DMS153 (cell line): ENCODE measurements around the gene C5orf15.

ENCODE experiments used
- DNase-seq: peaks from one replicate; lab custom pipeline; 2025; lab: John Stamatoyannopoulos, UW

Gene C5orf15

DNA sequence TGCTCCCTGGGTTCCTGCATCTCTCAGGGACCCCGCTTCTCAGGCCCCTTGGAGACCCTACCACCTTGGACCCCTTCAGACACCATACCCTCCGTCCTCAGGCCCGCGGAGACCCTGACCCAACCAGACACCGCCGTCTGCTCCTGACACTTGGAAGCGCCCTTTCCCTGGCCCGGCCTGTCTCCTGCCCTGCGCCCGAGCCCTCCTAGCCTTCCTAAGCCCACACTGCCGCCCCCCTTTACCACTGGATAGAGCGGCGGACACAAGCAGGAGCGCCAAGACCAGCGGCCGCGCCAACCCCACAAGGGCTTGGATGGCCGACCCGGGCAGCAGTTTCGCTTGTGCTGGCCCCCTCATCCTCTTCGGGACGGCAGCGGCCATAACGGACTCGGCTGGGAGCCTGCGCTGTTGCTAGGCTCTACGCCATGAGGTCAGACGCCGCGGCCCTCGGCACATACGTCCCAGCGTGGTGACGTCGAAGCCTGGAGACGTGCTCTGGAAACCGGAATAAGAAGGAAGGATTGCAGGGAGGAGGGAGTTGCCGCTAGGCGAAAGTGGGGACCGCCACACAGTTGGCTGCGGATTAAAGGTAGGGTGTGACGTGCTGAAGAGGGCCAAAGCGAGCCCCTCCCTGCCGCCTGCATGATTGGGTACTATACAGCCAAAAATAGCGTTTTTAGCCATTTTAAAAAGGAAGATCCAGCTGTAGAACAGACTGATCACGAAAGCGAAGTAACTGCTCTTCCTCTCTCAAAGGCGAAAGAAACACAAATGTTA is at the start of gene C5orf15:
Gene C5orf15 (minus strand): TSS at position 422 of the 777 bp plus-strand sequence. CDS start 41 bp downstream, at position 381.
- peak; percentile 64 for DNase-seq

DNA sequence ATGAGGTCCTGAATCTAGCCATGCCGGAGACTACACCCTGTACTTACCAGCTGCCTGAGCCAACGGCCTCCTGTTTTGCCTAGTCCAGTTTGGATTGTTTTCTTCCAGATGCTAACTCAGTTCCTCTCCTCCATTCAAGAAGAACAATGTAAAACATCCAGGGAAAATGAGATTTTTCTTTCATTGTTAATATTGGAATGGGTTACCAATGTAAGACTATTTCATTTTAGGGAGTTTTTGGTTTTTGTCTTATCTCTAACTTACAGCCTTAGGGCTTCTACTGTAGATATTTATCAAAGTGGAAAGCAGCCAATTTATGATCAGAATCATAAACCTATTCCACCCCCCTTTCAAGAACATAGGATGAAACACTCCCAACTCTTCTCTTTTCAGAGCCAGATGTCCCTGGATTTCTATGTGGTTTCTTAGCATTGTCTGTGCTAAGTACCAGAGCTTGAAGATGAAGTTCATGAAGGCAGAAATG is 39.9 kb upstream of the C5orf15 start:
- no peak for DNase-seq

DNA sequence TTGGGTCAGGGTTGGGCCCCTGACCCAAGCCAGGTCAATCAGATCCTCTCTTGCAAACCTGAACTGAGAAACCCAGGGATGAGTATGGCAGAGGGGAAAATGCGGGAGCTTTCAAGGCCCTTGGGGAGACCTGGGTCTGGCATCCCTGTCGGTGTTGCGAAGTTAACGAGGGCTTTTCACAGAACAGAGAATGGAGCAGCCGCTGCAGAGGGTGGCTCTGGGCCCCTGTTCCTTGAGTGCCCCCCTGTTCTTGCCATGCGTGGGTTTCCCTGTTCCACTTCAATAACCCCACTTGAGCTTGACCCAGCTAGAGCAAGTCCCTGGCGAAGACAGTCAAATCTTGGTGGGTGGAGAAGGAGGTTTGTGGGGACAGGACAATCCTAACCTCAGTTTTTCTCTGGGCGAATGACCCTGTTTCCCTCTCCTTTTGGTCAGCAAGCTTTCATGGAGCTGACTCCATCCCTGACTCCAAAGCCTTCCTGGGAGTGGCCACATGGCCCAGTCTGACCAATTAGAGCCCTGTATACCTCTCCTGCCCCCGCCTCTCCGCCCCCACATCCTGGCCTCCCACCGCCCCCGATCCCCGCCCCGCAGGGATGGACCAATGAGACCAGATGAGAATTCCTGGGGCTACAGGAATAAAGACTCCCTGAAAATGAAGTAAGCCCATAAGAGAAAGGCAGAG is 39.3 kb upstream of the C5orf15 start:
- no peak for DNase-seq

DNA sequence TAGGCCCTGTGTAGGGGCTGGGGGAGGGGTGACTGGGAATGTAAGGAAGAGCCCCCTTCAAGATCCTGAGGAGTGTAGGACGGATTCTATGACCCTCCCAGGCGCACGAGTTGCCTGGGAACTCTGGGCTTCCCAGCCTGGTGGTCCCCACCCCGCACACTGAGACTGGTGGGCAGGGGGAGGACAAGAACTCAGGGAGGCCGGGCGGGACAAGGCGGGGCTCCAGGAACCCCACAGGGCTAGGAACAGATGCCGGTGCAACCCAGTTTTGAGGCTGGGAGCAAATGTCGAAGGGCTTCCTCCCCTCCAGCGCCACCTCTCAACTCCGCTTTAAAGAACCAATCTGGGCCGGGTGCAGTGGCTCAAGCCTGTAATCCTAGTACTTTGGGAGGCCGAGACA is 37.7 kb upstream of the C5orf15 start:
- DNase-seq = no peak

DNA sequence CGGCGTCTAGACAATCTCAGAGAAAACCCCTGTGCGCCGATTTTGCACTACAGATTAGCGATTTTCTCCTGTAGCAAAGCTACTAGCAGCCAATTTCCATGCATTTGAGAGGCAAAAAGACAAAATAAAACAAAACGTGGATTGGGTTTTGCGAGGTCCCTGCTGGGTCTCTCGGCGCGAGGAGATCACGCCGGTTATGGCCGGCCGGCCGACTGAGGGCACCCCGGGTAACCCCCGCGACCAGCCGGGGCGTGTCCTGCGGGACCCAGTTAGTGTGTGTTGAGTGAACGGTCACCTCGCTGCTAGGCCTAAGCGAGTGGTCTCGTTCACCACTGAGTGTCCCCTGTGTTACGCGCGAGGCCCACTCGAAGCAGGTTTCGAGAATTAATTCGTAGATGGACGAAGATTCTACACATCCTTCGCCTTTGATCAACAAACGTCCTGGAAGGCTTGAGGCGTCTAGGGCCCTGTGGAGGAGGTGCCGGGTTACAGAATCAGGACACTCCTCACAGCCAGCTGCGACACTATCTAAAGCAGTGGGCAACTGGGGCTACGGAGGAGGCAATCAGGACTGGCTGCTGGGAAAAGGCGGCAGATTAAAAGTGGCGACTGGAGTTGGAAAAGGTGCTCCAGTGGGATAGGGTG is 37.1 kb upstream of the C5orf15 start:
- DNase-seq = no peak

DNA sequence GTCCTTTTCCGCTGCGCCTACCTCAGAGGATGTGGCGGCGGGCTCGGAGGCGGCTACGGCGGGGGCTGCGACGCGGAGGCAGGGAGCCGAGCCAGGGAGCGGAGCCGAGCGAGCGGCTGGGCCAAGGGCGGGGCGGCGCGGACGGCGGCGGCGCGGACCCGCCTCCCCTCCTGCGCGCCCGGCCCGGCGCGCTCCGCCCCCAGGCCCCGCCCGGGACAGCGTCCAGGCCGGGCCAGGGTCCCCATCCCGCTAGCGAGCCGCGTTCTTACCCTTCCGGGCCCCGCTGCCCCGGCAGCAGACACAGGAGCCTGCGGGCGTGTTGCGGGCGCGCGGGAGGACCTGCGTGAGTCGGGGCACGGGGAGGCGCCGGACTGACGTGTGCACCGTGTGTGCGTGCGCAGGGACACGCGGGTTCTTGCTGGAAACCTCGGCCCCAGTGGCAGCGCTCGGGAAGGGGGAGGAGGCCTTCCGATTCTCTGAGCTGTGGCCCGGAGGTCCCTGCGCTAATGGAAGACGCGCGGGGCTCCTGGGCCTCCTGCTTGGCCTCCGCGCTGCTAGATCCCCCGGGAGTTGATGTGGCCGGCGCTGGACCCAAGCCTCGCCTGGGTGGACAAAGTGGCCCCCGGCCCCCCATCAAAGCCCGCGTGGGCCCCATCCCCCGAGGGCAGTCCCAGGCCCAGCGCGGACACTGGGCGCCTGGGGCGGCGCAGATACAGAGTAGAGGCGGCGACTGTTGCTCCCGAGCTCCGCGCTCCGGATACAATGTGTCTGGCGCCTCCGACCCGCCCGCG is 36.4 kb upstream of the C5orf15 start, which contains the start of gene VDAC1:
Gene VDAC1 (minus strand): TSS at position 350 of the 791 bp plus-strand sequence. CDS start 11,963 bp downstream, outside the sequence.
- no peak for DNase-seq

DNA sequence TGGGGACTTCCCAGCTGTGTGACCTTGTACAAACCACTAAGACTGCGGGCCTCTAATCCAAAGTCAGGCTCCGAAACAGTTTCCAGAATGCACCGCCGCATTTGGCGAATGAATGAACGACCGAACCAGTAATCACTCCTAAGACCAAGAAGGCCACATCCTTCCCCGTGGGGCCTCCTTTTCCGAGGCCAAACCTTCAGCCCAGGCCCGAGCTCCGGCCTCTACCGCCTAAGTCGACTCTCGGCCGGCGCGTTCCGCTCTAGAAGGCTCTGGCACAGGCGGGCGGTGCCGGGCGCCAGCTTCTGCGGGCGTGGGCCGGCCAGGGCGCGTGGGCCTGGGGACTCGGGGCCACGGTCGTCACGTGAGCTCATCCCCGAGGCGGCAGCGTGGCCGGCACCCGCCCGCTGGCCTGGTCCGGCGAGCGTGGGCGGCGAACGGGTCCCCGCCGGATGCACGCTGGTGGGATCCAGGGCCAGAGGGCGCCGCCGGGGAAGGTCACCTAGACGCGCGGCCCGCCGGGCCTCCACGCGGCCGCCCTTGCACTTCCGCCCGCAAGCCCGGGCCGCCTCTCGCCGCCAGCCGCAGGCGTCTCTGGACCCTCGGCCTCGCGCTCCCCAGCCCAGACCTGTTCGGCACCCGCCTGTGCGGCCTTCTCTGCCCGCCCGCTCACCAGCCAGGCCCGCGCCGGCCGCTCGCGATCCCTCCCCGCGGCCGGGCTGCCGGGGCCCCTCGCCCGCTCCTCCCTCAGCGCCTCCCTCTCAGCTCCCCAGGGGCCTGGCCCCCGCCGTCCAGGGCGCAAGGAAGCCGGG is 35.6 kb upstream of the C5orf15 start:
- no peak for DNase-seq

DNA sequence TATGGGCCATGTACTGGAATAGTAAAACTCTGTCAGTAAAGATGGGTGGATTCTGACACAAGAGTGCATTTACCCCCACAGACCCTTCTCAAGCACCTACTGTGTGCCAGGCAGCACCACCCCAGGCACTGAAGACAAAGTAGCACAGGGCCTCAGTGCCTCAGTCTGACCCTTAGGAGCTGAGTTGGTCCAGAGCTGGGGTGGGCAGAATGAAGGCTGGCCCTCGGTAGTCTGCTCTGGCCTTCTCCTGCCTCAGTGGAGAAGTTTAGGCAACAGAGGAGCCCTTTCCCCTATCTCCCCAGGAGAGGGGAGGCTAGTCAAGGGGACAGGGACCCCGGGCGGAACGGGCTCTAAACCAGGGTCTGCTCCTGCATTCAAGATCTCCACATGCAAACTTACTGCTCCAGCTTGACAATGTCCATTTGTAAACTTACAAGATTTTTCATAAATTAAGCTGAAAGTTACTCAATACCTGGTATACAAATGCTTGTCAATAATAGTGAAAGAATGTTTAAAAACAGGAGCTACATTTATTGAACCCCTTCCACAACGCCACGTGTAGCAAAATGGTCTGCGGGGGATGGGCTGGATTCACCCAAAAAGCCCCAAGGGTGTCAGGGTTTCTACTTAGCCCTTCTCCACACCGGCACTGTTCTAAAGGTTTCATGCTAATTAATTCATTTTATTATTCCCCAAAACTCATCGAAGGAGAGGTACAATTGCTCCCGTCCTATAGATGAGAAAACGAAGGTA is 34.8 kb upstream of the C5orf15 start:
- no peak for DNase-seq

DNA sequence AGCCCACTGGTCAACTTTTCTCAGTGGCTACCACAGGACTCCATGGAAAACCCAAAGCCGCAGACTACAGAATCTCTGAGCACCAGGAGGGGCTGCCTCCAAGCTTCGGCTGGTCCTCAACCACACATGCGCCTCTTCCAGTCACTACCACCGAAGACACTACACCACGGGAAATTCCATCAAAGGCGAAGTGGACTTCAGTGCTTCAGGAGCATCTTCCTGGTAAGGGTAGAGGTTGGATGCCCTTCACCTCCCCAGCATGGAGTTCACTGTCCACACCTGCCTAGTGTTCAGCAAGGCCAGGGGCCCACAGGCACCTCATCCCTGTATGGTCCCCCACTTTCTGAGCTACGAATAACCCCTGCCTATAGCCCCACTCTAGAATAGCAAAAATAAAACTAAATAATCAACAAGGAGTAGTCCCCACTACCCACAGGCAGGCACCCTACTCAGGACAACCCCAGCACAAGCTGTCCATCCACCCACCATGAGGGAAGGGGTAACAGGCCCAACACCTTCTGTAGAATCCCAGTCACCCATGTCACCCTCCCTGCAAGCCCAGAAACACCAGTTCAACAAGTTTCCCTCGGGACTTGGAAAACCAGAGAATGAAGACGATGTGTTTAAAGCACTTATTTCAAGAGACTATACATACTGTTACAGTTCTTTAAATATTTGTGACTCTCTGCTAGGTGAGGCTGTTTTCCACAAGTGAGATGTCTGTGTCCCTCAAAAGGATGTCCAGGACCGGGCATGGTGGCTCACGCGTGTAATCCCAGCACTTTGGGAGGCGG is 33.7 kb upstream of the C5orf15 start:
- DNase-seq = no peak

DNA sequence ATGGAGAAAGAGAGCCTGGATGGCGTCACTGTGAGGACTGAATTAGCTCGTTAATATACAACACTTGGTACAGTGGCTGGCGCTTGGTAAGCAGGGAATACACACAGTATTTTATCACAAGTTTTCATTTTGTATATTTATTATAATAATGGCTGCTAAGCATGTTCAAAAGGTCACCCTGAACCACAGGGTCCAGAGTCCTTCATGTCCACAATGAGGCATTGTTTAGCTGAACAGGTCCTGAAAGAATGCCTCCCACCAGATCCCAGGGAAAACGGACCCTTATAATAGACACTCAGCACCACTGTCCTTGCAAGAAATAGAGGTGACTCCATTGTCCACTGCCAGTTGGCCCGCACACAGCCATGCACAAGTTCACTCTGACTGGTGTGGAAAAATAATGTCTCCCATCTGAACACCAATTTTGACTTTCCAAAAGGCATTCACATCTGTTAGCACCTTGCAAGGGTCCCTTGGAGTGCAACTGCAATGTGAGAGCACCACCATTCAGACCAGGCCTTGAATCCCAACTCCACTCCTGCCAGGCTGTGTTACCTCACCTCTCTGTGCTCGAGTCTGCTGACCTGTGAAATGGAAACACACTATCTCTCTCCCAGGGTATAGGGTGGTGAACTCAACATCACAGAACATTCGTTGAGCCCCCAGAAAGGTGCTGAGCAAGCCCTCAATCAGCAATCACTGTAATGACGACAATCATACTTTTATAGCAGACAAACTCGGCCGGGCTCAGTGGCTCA is 32.5 kb upstream of the C5orf15 start:
- DNase-seq = no peak

DNA sequence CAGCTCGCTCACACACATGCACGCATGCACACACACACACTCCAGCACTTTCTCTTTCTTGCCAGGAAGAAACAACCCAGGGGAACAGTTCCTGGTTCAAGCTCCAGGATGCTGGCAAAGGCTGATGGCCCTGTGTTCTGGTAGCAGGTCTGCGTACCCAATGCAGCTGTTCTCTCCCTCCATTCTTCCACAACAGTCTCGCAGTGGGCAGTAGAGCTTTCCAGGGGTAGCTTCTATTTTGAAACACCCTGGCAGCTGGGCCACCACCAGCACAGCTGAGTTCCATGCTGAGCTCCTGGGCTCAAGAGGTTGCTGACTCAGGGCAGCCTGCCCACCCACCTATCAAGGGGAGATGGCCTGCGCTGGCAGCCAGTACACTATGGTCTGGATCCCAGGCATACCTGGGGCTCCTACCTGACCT is 31.7 kb upstream of the C5orf15 start:
- no peak for DNase-seq

DNA sequence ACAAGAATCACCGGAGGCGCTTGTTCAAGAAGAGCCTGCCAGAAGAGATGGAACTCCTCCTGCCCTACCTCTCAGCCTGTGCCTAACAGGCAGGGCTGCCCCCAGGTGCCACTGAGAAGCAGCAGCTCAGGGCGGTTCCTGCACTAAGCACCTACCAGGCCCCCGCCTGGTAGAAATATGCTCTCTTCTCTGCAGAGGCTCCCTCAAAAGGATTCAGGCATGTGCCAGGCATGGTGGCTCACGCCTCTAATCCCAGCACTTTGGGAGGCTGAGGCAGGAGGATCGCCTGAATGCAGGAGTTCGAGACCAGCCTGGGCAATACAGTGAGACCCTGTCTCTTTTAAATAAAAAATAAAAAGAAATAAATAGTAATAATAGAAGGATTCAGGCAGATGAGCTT is 30.4 kb upstream of the C5orf15 start:
- DNase-seq = no peak

DNA sequence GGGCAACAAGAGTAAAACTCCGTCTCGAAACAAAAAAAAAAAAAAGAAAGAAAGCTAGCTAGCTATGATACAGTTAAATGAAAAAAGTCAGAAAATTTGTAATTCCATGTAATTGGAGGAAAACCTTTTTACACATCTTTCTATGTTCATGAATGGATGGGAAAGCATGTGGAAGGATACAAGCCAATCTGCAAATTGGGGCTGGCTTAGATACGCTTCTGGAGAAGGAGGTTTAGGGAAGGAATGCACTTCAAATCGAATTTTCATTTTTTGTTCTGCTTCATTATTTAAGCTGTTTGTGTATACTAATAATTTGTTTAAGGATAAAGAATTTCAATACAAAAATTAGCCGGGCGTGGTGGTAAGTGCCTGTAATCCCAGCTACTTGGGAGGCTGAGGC is 29.6 kb upstream of the C5orf15 start:
- no peak for DNase-seq

DNA sequence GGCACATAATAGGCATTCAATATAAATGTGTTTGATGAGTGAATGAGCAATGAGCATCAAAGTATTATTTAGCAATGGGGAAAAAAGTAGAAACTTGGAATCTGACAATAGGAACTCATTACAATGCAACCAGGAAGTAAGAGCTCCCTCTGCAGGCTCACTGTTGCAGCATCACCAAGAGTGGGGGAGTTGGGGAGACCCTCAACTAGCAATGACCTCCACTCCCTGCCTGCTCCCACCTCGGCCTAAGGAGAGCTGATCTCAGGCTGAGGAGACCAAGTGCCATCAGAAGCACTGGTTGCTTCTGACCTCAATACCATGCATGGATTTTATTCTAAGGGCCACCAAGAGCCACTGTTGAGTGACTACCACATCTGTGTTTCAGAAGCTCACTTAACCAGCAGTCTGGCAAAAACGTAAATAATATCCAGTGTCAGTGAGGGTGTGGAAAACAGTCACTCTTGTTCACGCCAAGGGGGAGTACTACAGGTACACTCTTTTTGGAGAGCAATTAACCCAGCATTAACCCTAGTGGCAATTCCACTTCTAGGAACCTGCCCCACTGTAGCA is 28.3 kb upstream of the C5orf15 start:
- DNase-seq = no peak

DNA sequence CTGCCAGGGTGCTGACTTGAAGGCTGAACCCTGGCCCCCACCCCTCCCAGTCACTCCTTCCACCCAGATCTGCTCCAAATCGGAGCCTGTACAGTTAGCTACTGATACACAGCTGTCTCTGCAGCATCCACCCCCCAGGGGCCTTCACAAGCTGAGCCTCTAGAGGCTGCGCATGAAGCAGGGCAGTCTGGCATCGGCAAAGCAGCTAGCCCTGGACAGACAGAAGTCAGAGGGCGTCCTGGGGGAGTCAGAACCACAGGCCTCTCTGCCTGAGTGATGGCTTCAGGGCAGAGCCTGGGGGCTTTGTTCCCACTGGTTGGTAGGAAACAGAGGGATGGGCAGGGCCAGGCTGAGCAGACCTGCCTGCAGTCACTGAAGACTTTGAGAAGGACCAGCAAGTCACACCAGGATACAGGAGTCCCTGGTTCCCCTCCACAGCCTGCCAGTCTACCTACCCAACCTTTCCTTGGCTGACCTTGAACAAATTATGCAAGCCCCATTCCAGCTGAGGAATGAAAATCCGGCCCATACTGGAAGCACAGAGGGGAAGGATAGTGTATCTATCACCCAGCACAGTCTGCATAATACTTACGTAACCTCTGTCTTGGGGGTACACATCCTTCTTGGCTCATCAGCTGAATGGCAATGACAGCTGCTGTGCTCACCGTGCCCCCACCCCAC is 27.6 kb upstream of the C5orf15 start:
- no peak for DNase-seq

DNA sequence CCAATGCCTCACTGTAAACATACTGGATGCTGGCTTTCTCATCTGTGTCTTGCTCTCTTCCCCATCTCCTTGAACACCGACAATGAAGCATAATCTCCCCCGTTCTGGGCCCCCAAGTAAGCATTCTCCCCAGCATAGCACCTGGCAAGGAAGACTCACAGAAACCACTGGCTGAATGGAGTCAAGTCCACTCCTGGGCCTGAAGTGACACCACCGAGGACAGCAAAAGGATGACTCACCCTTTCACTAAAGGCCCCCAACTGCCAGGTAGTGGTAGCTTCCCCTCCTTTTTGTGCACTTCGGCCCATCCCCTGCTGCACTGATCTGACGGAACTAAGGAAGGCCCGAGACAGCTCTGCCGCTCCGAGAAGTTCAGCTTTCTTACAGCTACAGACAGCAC is 26.9 kb upstream of the C5orf15 start:
- no peak for DNase-seq

DNA sequence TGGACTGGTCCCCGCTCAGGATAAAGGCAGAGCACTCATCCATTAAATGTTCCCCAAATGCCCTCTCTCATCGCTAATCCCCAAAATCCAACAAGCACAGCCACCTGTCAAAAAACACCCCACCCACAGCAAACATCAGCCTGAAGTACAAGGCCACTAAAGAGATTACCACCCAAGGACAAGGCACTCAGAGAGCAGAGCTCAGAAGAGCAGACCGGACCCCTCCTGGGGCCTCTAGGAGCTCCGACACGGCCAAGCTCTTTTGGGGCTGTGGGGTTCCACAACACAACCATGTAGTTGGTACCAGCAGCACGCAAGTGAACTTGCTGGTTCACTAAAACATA is 26.5 kb upstream of the C5orf15 start:
- DNase-seq = no peak
